Tibial artery (tissue), 4 donors: ENCODE results near the gene STAT3.

Source experiments
- DNase-seq, 2 donors: peaks; one replicate each; pipeline ENCODE4 v3.0.0-alpha.2; 2019
- H3K27ac ChIP-seq, 2 donors: fragments of 200-600 bp; sonication (generic) in 1 of 2; 1 replicate in 1 of 2; 2 replicates in 1 of 2; pipeline ENCODE4 v1.5.1; 2018 to 2019; ENCODE audit warnings: mild to moderate bottlenecking in 1 of 2
- H3K27me3 ChIP-seq, 2 donors: fragments of 200-600 bp; sonication (generic) in 1 of 2; one replicate each; pipeline versions ENCODE4 v1.5.1 to v1.6.0; 2016 to 2019
- H3K36me3 ChIP-seq, 3 donors: fragments of 200-600 bp; sonication (generic) in 2 of 3; one replicate each; pipeline ENCODE4 v1.5.1; 2016 to 2019; ENCODE audit warnings: mild to moderate bottlenecking in 2 of 3
- H3K4me1 ChIP-seq, 4 donors: fragments of 200-600 bp; sonication (generic) in 2 of 4; 1 replicate in 3 of 4; 2 replicates in 1 of 4; pipeline ENCODE4 v1.5.1; 2016 to 2019
- H3K4me3 ChIP-seq, 2 donors: fragments of 200-600 bp; sonication (generic) in 1 of 2; 1 replicate in 1 of 2; 2 replicates in 1 of 2; pipeline ENCODE4 v1.5.1; 2018 to 2019; ENCODE audit warnings: mild to moderate bottlenecking in 2 of 2
- H3K9me3 ChIP-seq, 3 donors: fragments of 200-600 bp; sonication (generic) in 1 of 3; one replicate each; pipeline ENCODE4 v1.5.1; 2016 to 2019
- CTCF ChIP-seq, 2 experiments: fragments of 200-600 bp in 1 of 2; fragments of 450-650 bp in 1 of 2; IDR thresholded peaks; one replicate each; pipeline ENCODE4 v1.5.1; 2017 to 2019; ENCODE audit warnings: antibody characterized with exemption in 2 of 2, mild to moderate bottlenecking in 1 of 2, moderate library complexity in 1 of 2
- intact Hi-C: fragments of 100-400 bp; cut with DNase I; formaldehyde crosslinking; loops from one replicate; pipeline ENCODE4 v1.15.0; 2023; ENCODE audit warnings: low total_unique reads

STAT3 gene

DNA sequence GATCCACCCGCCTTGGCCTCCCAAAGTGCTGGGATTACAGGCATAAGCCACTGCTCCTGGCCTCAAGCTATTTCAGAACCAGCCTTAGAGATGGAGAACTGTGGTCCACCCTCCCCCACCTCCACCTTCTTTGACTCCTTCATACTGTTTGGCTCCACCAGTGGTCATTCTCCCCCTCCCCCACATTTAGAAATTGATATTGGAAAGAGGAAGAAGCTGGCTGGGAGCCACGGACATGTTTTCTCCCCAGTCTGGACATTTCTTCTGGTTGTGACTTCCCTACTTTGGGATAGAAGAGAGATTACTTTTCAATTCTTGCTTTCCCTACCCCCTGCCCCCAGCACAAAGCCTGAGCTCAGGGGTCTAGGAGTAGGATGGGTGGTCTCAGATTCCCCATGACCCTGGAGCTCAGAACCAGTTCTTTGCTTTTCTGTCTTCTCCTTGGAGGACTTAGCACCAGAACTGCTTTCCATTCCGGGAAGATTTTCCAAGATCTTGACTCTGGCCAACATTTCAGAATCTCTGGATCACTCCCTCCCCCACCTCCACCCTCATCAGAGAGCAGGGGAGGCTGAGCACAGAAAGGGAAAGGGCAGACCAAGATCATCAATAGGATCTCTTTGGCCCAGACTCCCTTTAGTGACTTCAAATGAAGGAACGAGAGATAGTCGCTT, 18.5 kb upstream of the STAT3 start:
- Histone ChIP-seq H3K4me3 (no peak overlapping the region), H3K27ac (peak overlapping the region; percentile 98 to 100), H3K4me1 (peaks cover 13 to 100% (median 83%) of the 10 kb centered on the region in 4 donors), H3K9me3 (no peaks in the 10 kb centered on the region), H3K36me3 (peaks cover 17 to 35% (median 31%) of the 10 kb centered on the region in 3 donors), H3K27me3 (no peaks in the 10 kb centered on the region)
- intact Hi-C loops, result loop anchor here (5.0 kb wide), 1 partner anchor 111 kb away; no protein-coding TSS in a partner anchor
- no peak for DNase-seq
- TF ChIP-seq CTCF (IDR thresholded peaks at IDR 0.05), result no peak

DNA sequence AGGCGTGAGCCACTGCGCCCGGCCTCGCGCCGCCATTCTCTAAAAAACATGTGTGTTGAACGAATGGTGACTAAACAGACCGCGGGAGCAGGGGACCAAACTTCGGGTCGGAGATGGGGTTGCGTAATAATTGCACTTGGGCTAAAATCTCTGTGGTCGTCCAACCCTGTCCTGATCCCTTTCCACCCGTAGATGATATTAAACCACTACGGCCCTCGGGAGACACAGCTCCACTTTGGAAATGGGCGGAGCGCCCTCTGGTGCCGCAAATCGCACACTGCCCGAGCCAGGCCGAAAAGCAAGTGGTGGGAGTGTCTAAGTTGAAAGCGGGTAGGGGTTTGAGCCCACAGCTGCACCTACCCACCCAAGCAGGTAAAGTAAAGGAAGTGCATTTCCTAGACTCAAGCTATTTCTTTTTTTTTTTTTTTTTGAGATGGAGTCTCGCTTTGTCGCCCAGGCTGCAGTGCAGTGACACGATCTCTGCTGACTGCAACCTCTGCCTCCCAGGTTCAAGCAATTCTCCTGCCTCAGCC, 17.8 kb upstream of the STAT3 start:
- H3K27ac ChIP-seq, result peak overlapping the region; percentile 98 to 100
- TF ChIP-seq CTCF (IDR thresholded peaks at IDR 0.05), result peak; percentile 82 to 90
- no peaks in the 10 kb centered on the region for H3K27me3 ChIP-seq
- no peaks in the 10 kb centered on the region for H3K9me3 ChIP-seq
- peak; percentile 89 to 91 for DNase-seq
- peaks cover 12 to 93% (median 76%) of the 10 kb centered on the region in 4 donors for H3K4me1 ChIP-seq
- peaks cover 17 to 35% (median 31%) of the 10 kb centered on the region in 3 donors for H3K36me3 ChIP-seq
- no peak overlapping the region for H3K4me3 ChIP-seq
- intact Hi-C loops, result loop anchor here (2.0 to 5.0 kb wide), 2 partner anchors 83 to 111 kb away; no protein-coding TSS in a partner anchor

DNA sequence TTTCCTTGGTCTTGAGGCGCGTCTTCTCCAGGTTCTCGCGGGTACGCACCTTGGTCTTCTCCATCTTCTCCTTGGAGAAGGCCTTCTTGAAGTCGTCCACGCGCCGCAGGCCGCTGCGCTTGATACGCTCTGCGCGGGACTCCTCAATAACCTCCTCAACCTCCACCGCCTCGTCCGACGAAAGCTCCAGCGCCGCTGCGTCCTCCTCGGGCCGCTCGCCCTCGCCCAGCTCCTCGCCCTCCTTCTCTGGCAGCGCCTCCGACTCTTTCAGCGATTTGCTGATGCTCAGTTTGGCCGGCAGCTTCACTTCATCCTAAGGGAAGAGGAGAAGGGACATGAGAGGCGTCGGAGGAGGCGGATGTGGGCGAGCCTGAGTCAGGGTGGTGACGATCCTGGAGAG, 16.8 kb upstream of the STAT3 start:
- H3K27ac ChIP-seq, result peak overlapping the region; percentile 98 to 100
- intact Hi-C loops, result loop anchor here (2.0 to 5.0 kb wide), 2 partner anchors 82 to 112 kb away; no protein-coding TSS in a partner anchor
- peaks cover 17 to 35% (median 31%) of the 10 kb centered on the region in 3 donors for H3K36me3 ChIP-seq
- no peak overlapping the region for H3K4me3 ChIP-seq
- H3K4me1 ChIP-seq, result peaks cover 10 to 83% (median 69%) of the 10 kb centered on the region in 4 donors
- TF ChIP-seq CTCF (IDR thresholded peaks at IDR 0.05), result no peak
- DNase-seq, result no peak
- H3K9me3 ChIP-seq, result no peaks in the 10 kb centered on the region
- no peaks in the 10 kb centered on the region for H3K27me3 ChIP-seq

GRCh38 chr17:42404326-42405055, 16.2 kb upstream of the STAT3 start:
- peaks cover 17 to 35% (median 31%) of the 10 kb centered on the region in 3 donors for H3K36me3 ChIP-seq
- no peaks in the 10 kb centered on the region for H3K9me3 ChIP-seq
- H3K4me1 ChIP-seq, result peaks cover 5 to 78% (median 63%) of the 10 kb centered on the region in 4 donors
- intact Hi-C loops, result loop anchor here (2.0 to 5.0 kb wide), 2 partner anchors 82 to 113 kb away; no protein-coding TSS in a partner anchor
- H3K27ac ChIP-seq, result peak overlapping the region; percentile 31 to 100
- H3K27me3 ChIP-seq, result no peaks in the 10 kb centered on the region
- no peak overlapping the region for H3K4me3 ChIP-seq
- TF ChIP-seq CTCF (IDR thresholded peaks at IDR 0.05), result no peak
- no peak for DNase-seq

DNA sequence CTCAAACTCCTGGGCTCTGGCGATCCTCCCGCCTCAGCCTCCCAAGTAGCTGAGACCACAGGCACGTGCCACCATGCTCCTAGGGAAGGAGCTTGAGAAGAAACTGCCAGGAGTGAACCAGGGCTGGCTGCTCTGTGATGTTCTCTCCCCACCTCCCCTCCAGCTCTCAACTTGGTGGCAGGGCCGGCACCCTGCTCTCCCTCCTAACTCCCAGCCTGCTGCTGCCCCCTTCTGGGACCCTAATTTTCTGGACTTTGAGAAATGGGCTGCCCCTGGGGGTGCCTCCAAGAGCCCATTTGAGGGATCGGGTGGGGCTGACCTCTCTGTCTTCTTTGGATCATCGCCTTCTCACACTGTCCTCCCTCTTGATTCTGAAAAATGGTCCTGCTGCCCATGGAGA, 14.9 kb upstream of the STAT3 start:
- intact Hi-C loops, result no loop called here
- Histone ChIP-seq H3K4me3 (no peak overlapping the region), H3K27me3 (no peaks in the 10 kb centered on the region), H3K36me3 (peaks cover 17 to 35% (median 31%) of the 10 kb centered on the region in 3 donors), H3K27ac (peak overlapping the region; percentile 31 to 100), H3K4me1 (peaks cover 5 to 76% (median 55%) of the 10 kb centered on the region in 4 donors), H3K9me3 (no peaks in the 10 kb centered on the region)
- TF ChIP-seq CTCF (IDR thresholded peaks at IDR 0.05), result peak in 1 of 2 experiments; percentile 12
- DNase-seq, result no peak
